Measurements from ENCODE around the gene LRRC8A. TPM values are rescaled to one million over a fixed set of nuclear protein-coding genes. Genes with fewer than 3 reads are reported as not detected.
"Not testable (repeated sequence)": the region's sequence is repeated elsewhere in the genome, so short reads cannot be mapped to it uniquely, and the experiment has no call there.

The LRRC8A gene
- total and polyA plus RNA-seq, 8 donors: 8.7 to 20.4 (median 10.1) TPM

DNA sequence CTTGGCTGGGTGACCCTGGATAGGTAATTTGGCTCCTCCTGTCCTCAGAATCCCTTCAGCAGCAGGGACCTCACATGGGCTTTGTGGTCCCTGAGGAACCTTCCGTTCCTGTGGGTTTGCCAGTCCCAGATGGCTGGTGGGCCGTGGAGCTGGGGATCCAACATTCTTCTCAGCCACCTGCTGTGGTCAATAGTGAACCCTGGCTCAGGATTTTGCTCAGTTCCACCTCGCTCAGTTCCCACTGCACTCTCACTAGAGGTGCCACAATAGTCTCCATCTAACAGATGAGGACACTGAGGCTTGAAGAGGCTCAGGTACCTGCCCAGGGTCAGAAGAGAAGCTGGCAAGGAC is 35.3 kb upstream of the LRRC8A start:
- TF ChIP-seq, protein P1, sequence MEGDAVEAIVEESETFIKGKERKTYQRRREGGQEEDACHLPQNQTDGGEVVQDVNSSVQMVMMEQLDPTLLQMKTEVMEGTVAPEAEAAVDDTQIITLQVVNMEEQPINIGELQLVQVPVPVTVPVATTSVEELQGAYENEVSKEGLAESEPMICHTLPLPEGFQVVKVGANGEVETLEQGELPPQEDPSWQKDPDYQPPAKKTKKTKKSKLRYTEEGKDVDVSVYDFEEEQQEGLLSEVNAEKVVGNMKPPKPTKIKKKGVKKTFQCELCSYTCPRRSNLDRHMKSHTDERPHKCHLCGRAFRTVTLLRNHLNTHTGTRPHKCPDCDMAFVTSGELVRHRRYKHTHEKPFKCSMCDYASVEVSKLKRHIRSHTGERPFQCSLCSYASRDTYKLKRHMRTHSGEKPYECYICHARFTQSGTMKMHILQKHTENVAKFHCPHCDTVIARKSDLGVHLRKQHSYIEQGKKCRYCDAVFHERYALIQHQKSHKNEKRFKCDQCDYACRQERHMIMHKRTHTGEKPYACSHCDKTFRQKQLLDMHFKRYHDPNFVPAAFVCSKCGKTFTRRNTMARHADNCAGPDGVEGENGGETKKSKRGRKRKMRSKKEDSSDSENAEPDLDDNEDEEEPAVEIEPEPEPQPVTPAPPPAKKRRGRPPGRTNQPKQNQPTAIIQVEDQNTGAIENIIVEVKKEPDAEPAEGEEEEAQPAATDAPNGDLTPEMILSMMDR (IDR thresholded peaks at IDR 0.05): no peak
- H3K27me3 ChIP-seq: no peaks in the 10 kb centered on the region
- WGBS, 2 donors: 95 to 96% methylated on average over 3 of the region's 3 CpGs
- intact Hi-C loops (cut with DNase I): no loop called here
- FAIRE-seq (no peak), ATAC-seq (no peak), DNase-seq (no peak)
- no peaks in the 10 kb centered on the region for H3K9me3 ChIP-seq
- no peaks in the 10 kb centered on the region for H3K36me3 ChIP-seq
- H3K27ac ChIP-seq: no peak overlapping the region
- H3K4me1 ChIP-seq: peaks cover 0 to 10% (median 6%) of the 10 kb centered on the region in 3 donors
- no peak overlapping the region for H3K4me3 ChIP-seq

DNA sequence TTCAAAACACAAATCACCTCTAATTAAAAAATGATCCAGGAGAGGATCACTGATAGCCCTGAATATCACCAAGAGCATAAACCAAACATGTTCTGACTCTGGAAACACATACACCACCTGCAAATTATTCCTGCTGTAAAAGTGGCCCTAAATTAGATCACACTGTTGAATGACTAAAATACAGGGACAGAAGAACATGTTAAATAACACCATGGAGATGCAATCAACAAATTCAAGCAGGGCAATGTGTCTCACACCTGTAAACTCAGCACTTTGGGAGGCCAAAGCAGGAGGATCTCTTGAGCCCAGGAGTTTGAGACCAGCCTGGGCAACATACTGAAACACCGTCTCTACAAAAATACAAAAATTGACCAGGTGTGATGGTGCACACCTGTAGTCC is 34.1 kb upstream of the LRRC8A start:
- no peak for FAIRE-seq
- no peaks in the 10 kb centered on the region for H3K36me3 ChIP-seq
- intact Hi-C loops (cut with DNase I): no loop called here
- whole genome bisulfite sequencing, 2 donors: 98 to 100% methylated on average over 1 of the region's 1 CpG
- no peak overlapping the region for H3K4me3 ChIP-seq
- TF ChIP-seq, protein P1 (IDR thresholded peaks at IDR 0.05): no peak
- ATAC-seq: no peak
- no peak overlapping the region for H3K27ac ChIP-seq
- H3K4me1 ChIP-seq: peaks cover 5 to 17% (median 8%) of the 10 kb centered on the region in 3 donors
- DNase-seq: no peak
- no peaks in the 10 kb centered on the region for H3K27me3 ChIP-seq
- H3K9me3 ChIP-seq: no peaks in the 10 kb centered on the region

DNA sequence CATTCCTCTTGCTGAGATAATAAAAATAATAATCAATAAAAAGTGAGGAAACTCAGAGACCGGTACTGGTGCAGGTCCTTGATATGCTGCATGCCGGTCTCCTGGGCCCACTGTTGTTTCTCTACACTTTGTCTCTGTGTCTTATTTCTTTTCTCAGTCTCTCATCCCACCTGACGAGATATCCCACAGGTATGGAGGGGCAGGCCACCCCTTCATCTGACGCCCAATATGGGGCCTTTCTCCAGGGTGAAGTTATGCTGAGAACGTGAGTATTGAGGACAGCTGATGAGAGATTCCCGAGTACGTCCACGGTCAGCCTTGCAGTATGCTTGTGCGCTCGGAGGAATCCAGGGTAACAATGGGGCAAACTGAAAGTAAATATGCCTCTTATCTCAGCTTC is 30.9 kb upstream of the LRRC8A start:
- H3K4me3 ChIP-seq; H3K27me3 ChIP-seq; H3K36me3 ChIP-seq; DNase-seq; H3K27ac ChIP-seq; FAIRE-seq; ATAC-seq; H3K9me3 ChIP-seq; intact Hi-C loops (cut with DNase I): not testable (repeated sequence)
- WGBS, 2 donors: 82 to 89% methylated on average over 10 of the region's 10 CpGs
- peaks cover 8 to 17% (median 12%) of the 10 kb centered on the region in 3 donors for H3K4me1 ChIP-seq

DNA sequence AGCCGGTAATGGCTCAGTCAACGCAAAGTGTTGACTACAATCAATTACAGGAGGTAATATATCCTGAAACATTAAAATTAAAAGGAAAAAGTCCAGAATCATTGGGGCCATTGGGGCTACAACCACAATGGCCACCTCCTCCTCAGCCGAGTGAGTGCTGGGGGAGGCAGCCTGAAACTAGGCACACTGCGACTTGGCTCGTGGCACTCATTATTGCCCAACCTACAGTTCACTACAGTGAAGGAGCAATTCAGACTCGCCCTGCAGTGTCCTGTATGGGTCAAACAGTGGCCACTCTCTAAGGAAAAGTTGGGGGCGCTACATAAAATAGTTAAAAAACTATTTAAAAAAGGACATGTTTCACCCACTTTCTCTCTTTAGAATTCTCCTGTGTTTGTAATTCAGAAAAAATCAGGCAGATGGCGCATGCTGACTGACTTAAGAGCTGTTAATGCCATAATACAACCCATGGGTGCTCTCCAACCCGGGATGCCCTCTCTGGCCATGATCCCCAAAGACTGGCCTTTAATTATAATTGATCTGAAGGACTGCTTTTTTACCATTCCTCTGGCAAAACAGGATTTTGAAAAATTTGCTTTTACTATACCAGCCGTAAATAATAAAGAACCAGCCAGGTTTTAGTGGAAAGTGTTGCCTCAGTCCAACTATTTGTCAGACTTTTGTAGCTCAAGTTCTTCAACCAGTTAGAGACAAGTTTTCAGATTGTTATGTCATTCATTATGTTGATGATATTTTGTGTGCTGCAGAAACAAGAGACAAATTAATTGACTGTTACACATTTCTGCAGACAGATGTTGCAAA is 29.9 kb upstream of the LRRC8A start:
- FAIRE-seq; H3K36me3 ChIP-seq; H3K27me3 ChIP-seq; H3K27ac ChIP-seq; H3K4me3 ChIP-seq; intact Hi-C loops (cut with DNase I); H3K9me3 ChIP-seq: not testable (repeated sequence)
- ATAC-seq (peak in 3 of 4 donors; percentile 46 to 81 (median 76)), DNase-seq (peak in 3 of 6 donors; percentile 24 to 53 (median 30))
- TF ChIP-seq, protein P1 (IDR thresholded peaks at IDR 0.05): peak; percentile 38 to 54 (median 47)
- WGBS, 2 donors: 51 to 59% methylated on average over 10 of the region's 10 CpGs
- peaks cover 5 to 17% (median 11%) of the 10 kb centered on the region in 3 donors for H3K4me1 ChIP-seq

DNA sequence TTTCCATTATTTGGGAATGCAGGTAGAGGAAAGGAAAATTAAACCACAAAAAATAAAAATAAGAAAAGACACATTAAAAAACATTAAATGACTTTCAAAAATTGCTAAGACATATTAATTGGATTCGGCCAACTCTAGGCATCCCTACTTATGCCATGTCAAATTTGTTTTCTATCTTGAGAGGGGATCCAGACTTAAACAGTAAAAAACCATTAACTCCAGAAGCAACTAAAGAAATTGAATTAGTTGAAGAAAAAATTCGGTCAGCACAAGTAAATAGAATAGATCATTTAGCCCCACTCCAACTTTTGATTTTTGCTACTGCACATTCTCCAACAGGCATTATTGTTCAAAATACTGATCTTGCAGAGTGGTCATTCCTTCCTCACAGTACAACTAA is 29.3 kb upstream of the LRRC8A start:
- H3K27ac ChIP-seq; DNase-seq; intact Hi-C loops (cut with DNase I); H3K9me3 ChIP-seq; ATAC-seq; H3K27me3 ChIP-seq; H3K4me3 ChIP-seq; FAIRE-seq; H3K36me3 ChIP-seq: not testable (repeated sequence)
- H3K4me1 ChIP-seq: peaks cover 5 to 17% (median 11%) of the 10 kb centered on the region in 3 donors
- 60 to 63% methylated on average over 2 of the region's 2 CpGs for WGBS, 2 donors

DNA sequence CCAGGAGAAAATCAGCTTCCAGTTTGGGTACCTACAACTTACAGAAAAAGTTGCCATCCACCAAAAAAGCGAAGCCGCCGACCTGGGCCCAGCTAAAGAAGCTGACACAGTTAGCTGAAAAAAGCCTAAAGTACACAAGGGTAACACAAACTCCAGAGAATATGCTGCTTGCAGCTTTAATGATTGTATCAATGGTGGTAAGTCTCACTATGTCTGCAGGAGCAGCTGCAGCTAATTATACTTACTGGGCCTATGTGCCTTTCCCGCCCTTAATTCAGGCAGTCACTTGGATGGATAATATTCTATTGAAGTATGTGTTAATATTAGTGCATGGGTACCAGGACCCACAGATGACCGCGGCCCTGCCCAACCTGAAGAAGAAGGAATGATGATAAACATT is 27.5 kb upstream of the LRRC8A start:
- ATAC-seq; H3K27me3 ChIP-seq; H3K9me3 ChIP-seq; intact Hi-C loops (cut with DNase I); FAIRE-seq; DNase-seq; H3K36me3 ChIP-seq; H3K27ac ChIP-seq; H3K4me3 ChIP-seq: not testable (repeated sequence)
- WGBS, 2 donors: 92 to 95% methylated on average over 6 of the region's 6 CpGs
- H3K4me1 ChIP-seq: peaks cover 5 to 17% (median 11%) of the 10 kb centered on the region in 3 donors

DNA sequence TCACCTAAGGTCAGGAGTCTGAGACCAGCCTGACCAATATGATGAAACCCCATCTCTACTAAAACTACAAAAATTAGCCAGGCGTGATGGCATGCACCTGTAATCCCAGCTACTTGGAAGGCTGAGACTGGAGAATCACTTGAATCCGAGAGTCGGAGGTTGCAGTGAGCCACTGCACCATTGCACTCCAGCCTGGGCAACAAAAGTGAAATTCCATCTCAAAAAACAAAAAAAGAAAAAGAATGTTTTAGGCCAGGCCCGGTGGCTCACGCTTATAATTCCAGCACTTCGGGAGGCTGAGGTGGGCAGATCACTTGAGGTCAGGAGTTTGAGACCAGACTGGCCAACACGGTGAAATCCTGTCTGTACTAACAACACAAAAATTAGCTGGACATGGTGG is 23.5 kb upstream of the LRRC8A start:
- H3K36me3 ChIP-seq; intact Hi-C loops (cut with DNase I); H3K27me3 ChIP-seq; FAIRE-seq; H3K4me3 ChIP-seq; ATAC-seq; DNase-seq; H3K27ac ChIP-seq; H3K9me3 ChIP-seq: not testable (repeated sequence)
- WGBS, 2 donors: 96% methylated on average over 7 of the region's 7 CpGs
- H3K4me1 ChIP-seq: peaks cover 5 to 13% (median 9%) of the 10 kb centered on the region in 3 donors

All from pancreas (tissue), 10 donors.